ENCODE results near the gene TUBA1B. TPM values are rescaled to one million over a fixed set of nuclear protein-coding genes. Genes with fewer than 3 reads are reported as not detected.

TUBA1B gene
- total and polyA plus RNA-seq, 2 of the 13 experiments (the other 11 are each of a cell fraction or from before 2014, with no cell fraction given) = 1,275 to 1,353 TPM

- TF ChIP-seq DPF2 (CRISPR knock-in tag; IDR thresholded peaks at IDR 0.05; ENCODE audit: borderline replicate concordance, low read depth) (no peak), JDP2 (CRISPR knock-in tag; IDR thresholded peaks at IDR 0.05; ENCODE audit: borderline replicate concordance) (no peak; the same call in 1 of the 2 replicates), ZNF10 (CRISPR knock-in tag; IDR thresholded peaks at IDR 0.05; ENCODE audit: borderline replicate concordance, low read depth) (no peak), ETV6 (CRISPR knock-in tag; conservative IDR thresholded peaks at IDR 0.05) (peak; percentile 65), ZNF724P (CRISPR knock-in tag; IDR thresholded peaks at IDR 0.05; ENCODE audit: borderline replicate concordance) (0 out of 2 replicates have a peak, but pooled peaks have one; percentile 57), KAT2B (IDR thresholded peaks at IDR 0.05; ENCODE audit: borderline replicate concordance, low read depth, low read length) (no peak), ZNF782 (CRISPR knock-in tag; IDR thresholded peaks at IDR 0.05; ENCODE audit: borderline replicate concordance) (no peak), RNF2 (conservative IDR thresholded peaks at IDR 0.05; ENCODE audit: low read depth) (no peak; the same call in 1 of the 2 replicates), SNAPC2 (CRISPR knock-in tag; IDR thresholded peaks at IDR 0.05) (no peak; the same call in 1 of the 2 replicates), TEF (CRISPR knock-in tag; IDR thresholded peaks at IDR 0.05) (no peak), DMAP1 (CRISPR knock-in tag; IDR thresholded peaks at IDR 0.05) (no peak), TOPORS (CRISPR knock-in tag; IDR thresholded peaks at IDR 0.05) (no peak), ATAD3A (CRISPR knock-in tag; IDR thresholded peaks at IDR 0.05) (no peak), ZNF687 (CRISPR knock-in tag; IDR thresholded peaks at IDR 0.05) (peak; percentile 69), KDM1A (CRISPR knock-in tag; IDR thresholded peaks at IDR 0.05) (no peak), ZNF563 (CRISPR knock-in tag; IDR thresholded peaks at IDR 0.05) (peak; percentile 67), BHLHE40 (IDR thresholded peaks at IDR 0.05; ENCODE audit: low read length) (no peak), MED8 (CRISPR knock-in tag; IDR thresholded peaks at IDR 0.05; ENCODE audit: insufficient replicate concordance) (peak; percentile 3)
- TF ChIP-seq, protein P1, sequence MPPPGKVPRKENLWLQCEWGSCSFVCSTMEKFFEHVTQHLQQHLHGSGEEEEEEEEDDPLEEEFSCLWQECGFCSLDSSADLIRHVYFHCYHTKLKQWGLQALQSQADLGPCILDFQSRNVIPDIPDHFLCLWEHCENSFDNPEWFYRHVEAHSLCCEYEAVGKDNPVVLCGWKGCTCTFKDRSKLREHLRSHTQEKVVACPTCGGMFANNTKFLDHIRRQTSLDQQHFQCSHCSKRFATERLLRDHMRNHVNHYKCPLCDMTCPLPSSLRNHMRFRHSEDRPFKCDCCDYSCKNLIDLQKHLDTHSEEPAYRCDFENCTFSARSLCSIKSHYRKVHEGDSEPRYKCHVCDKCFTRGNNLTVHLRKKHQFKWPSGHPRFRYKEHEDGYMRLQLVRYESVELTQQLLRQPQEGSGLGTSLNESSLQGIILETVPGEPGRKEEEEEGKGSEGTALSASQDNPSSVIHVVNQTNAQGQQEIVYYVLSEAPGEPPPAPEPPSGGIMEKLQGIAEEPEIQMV (CRISPR knock-in tag; IDR thresholded peaks at IDR 0.05; ENCODE audit: low read depth) = no peak
- TF ChIP-seq, protein P2, sequence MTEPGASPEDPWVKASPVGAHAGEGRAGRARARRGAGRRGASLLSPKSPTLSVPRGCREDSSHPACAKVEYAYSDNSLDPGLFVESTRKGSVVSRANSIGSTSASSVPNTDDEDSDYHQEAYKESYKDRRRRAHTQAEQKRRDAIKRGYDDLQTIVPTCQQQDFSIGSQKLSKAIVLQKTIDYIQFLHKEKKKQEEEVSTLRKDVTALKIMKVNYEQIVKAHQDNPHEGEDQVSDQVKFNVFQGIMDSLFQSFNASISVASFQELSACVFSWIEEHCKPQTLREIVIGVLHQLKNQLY (CRISPR knock-in tag; IDR thresholded peaks at IDR 0.05) = no peak
- TF ChIP-seq, protein P3, sequence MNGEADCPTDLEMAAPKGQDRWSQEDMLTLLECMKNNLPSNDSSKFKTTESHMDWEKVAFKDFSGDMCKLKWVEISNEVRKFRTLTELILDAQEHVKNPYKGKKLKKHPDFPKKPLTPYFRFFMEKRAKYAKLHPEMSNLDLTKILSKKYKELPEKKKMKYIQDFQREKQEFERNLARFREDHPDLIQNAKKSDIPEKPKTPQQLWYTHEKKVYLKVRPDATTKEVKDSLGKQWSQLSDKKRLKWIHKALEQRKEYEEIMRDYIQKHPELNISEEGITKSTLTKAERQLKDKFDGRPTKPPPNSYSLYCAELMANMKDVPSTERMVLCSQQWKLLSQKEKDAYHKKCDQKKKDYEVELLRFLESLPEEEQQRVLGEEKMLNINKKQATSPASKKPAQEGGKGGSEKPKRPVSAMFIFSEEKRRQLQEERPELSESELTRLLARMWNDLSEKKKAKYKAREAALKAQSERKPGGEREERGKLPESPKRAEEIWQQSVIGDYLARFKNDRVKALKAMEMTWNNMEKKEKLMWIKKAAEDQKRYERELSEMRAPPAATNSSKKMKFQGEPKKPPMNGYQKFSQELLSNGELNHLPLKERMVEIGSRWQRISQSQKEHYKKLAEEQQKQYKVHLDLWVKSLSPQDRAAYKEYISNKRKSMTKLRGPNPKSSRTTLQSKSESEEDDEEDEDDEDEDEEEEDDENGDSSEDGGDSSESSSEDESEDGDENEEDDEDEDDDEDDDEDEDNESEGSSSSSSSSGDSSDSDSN (CRISPR knock-in tag; IDR thresholded peaks at IDR 0.05) = peak; percentile 42; the same call in 1 of the 2 replicates
Measured at GRCh38 chr12:49131051-49131893, at the start of gene TUBA1B (continued).
